Heart left ventricle (tissue), 16 donors: ENCODE measurements around the gene OAS2. TPM values are rescaled to one million over a fixed set of nuclear protein-coding genes. Genes with fewer than 3 reads are reported as not detected.

ENCODE experiments used
- ATAC-seq, 4 donors: fragments of 200-7000 bp; cut with Tn5 transposase; one replicate each; pipeline ENCODE4 v1.9.1; 2020 to 2022; ENCODE audit warnings: moderate library complexity in 4 of 4, mild to moderate bottlenecking in 3 of 4, moderate number of reproducible peaks in 1 of 4
- DNase-seq, 5 donors: peaks; one replicate each; pipeline ENCODE4 v3.0.0-alpha.2; 2020
- H3K27ac ChIP-seq, 12 donors: fragments of 200-600 bp; sonication (generic) in 4 of 12; one replicate each; pipeline versions ENCODE4 v1.5.0 to v1.8.0; 2016 to 2022; ENCODE audit warnings: mild to moderate bottlenecking in 2 of 12
- H3K27me3 ChIP-seq, 9 donors: fragments of 200-600 bp; sonication (generic) in 2 of 9; one replicate each; pipeline versions ENCODE4 v1.5.1 to v1.8.0; 2016 to 2022; ENCODE audit warnings: mild to moderate bottlenecking in 3 of 9
- H3K36me3 ChIP-seq, 9 donors: fragments of 200-600 bp; sonication (generic) in 2 of 9; one replicate each; pipeline versions ENCODE4 v1.5.0 to v1.8.0; 2018 to 2022; ENCODE audit warnings: mild to moderate bottlenecking in 2 of 9
- H3K4me1 ChIP-seq, 12 donors: fragments of 200-600 bp; sonication (generic) in 4 of 12; one replicate each; pipeline versions ENCODE4 v1.5.0 to v1.8.0; 2016 to 2022; ENCODE audit warnings: mild to moderate bottlenecking in 3 of 12
- H3K4me3 ChIP-seq, 12 donors: fragments of 200-600 bp; sonication (generic) in 4 of 12; one replicate each; pipeline versions ENCODE4 v1.5.0 to v1.8.0; 2017 to 2022; ENCODE audit warnings: mild to moderate bottlenecking in 9 of 12, moderate library complexity in 4 of 12
- H3K9me3 ChIP-seq, 12 donors: fragments of 200-600 bp; sonication (generic) in 4 of 12; one replicate each; pipeline versions ENCODE4 v1.5.0 to v1.8.0; 2016 to 2022; ENCODE audit warnings: mild to moderate bottlenecking in 1 of 12
- POLR2A ChIP-seq, 2 donors: fragments of 450-650 bp; IDR thresholded peaks; one replicate each; pipeline ENCODE4 v1.6.1; 2017; ENCODE audit warnings: antibody characterized with exemption in 2 of 2, mild to moderate bottlenecking in 2 of 2, moderate library complexity in 2 of 2
- whole genome bisulfite sequencing, 4 donors: extraction: QIAGEN DNeasy Blood & Tissue Kit in 2 of 4; methylation state at CpG; one replicate each; pipeline versions ENCODE4 v1.1.5 to v1.1.7; 2013 to 2018; 5-methylcytosine and 5-hydroxymethylcytosine counted together
- intact Hi-C, 10 donors: fragments of 100-400 bp; cut with DNase I; formaldehyde crosslinking; loops; one replicate each; pipeline versions ENCODE4 v1.11.1 to v1.14.2; 2022
- polyA plus RNA-seq, 2 donors: library from polyadenylated mRNA; stranded (reverse); fragments of 200-250 nt; gene quantifications; one replicate each; pipeline ENCODE4 v1.2.3, GENCODE V29; 2013
- total RNA-seq, 9 donors: library from RNA; depleted of rRNA in 2 of 9; stranded (reverse); fragments of >200 nt in 2 of 9; fragmentation: NEBNext Ultra II Directional in 3 of 9; extraction: Animal tissue kit (Norgen Biotek cat#: 25700) in 3 of 9; gene quantifications; one replicate each; pipeline versions ENCODE4 v1.1.0 to v1.2.4, GENCODE V29; 2016 to 2023
- TF ChIP-seq, protein P1 (sequence below), 12 donors: fragments of 200-600 bp; sonication (generic) in 4 of 12; IDR thresholded peaks; one replicate each; pipeline versions ENCODE4 v1.5.0 to v1.8.0; 2018 to 2022; ENCODE audit warnings: antibody characterized with exemption in 12 of 12, mild to moderate bottlenecking in 5 of 12
- donor health status: ischemic (EF 13 %, LVEDD 7.1; RV severe dilation, severe dysfunction).
- donor health status: healthy with polysubstance abuse.
- donor health status: DM: no; HTN: yes; CAD: no.
- donor health status: DM: no; HTN: no; CAD: no.
- donor health status: ischemic (EF 25% LVEDD 6.9; RV normal size, moderate dysfunction).
- donor health status: ischemic (EF 25% LVEDD 5.7; RV mildly dilated, moderate dysfunction).
- donor health status: healthy.
- donor health status: DM: yes; HTN: yes; CAD: no.
- donor health status: ischemic (EF 35%, LVEDD 5.7; RV mildly dilated, moderate dysfunction).
- donor health status: nonischemic (EF 11% LVEDD 7.7; RV severe dilation, severe dysfunction).
- donor health status: DM: yes; HTN: yes; CAD: no.
- donor health status: PGD.
- donor health status: ischemic (EF 29% LVEDD 5.4; RV normal size, mild dysfunction).
- donor health status: nonischemic (EF 23%, LVEDD 6.1; RV moderate dilation, normal function).

Gene OAS2
- total and polyA plus RNA-seq, 11 donors: 3.8 to 46.1 (median 7.3) TPM

DNA sequence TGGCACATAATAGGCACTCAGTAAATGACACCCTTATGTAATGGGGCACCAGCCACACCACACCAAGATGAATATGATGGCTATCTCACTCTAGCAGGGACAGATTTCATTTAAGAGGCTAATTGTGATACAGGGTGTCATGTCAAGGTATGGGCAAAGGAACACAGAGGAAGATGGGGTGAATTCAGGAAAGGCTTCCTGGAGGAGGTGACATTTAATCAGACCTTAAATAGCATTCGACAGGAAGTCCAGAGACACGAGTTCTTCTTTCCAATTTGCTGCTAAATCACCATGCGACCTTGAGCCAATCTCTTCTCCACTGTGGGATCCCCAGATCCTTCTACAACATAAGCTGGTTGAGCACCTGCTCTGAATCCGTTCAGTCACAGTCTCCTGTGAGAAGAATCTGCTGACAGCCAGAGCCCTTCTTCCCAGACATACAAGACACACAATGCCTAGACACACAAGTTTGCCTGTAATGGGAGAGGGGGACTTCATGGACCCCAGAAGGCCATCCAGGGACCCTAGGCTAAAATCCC, 76.7 kb downstream of the OAS2 start:
- WGBS, 4 donors: 63 to 71% (median 66%) methylated on average over 4 of the region's 4 CpGs
- peaks cover 0 to 16% (median 6%) of the 10 kb centered on the region in 12 donors for H3K4me1 ChIP-seq
- DNase-seq (no peak), ATAC-seq (no peak)
- no peaks in the 10 kb centered on the region for H3K36me3 ChIP-seq
- no peak for TF ChIP-seq POLR2A (IDR thresholded peaks at IDR 0.05)
- TF ChIP-seq, protein P1, sequence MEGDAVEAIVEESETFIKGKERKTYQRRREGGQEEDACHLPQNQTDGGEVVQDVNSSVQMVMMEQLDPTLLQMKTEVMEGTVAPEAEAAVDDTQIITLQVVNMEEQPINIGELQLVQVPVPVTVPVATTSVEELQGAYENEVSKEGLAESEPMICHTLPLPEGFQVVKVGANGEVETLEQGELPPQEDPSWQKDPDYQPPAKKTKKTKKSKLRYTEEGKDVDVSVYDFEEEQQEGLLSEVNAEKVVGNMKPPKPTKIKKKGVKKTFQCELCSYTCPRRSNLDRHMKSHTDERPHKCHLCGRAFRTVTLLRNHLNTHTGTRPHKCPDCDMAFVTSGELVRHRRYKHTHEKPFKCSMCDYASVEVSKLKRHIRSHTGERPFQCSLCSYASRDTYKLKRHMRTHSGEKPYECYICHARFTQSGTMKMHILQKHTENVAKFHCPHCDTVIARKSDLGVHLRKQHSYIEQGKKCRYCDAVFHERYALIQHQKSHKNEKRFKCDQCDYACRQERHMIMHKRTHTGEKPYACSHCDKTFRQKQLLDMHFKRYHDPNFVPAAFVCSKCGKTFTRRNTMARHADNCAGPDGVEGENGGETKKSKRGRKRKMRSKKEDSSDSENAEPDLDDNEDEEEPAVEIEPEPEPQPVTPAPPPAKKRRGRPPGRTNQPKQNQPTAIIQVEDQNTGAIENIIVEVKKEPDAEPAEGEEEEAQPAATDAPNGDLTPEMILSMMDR (IDR thresholded peaks at IDR 0.05): no peak
- intact Hi-C loops: loop anchor here in 2 of 10 donors (5.0 kb wide), 2 partner anchors 42 to 117 kb away; no protein-coding TSS in a partner anchor
- no peak overlapping the region for H3K4me3 ChIP-seq
- H3K27me3 ChIP-seq: peaks cover 8 to 52% (median 26%) of the 10 kb centered on the region in 9 donors
- no peaks in the 10 kb centered on the region for H3K9me3 ChIP-seq
- H3K27ac ChIP-seq: no peak overlapping the region

DNA sequence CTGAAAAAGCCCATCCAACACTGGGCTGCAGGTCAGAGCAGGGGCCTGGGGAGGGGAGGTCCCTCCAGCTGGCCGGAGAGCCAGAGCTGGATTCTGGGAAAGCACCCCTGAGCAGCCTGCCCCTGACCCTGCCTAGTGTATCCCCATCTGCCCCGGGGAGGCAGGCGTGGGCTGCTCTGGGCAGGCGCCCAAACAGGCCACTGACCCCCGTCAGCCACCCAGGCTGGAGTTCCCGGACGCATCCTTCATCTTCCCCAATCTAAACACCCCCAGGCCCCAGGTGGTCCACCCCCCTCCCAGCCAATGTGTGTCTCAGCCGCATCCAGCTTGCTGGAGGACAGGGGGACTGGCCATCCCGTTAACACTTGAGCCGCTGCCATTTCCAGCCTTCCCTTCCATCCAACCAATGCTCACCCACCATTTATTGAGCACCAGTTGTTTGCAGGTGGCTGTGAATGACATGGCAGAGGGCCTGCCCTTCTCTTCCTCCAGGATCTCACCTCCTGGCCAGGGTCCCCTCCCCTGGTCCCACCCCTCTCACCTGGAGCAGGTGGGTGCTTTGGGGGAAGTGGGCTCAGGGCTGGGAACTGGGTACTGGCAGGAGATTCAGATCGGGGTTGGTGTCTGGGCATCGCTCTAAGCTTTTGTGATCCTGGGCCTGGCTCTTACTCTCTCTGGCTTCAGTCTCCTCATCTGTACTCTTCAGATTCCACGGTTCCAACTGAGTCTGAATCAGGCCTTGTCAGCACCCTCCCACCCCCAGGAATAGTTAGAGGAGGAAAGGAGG, 77.5 kb downstream of the OAS2 start:
- peaks cover 0 to 16% (median 6%) of the 10 kb centered on the region in 12 donors for H3K4me1 ChIP-seq
- peak overlapping the region in 7 of 12 donors; percentile 61 to 71 (median 65) for H3K4me3 ChIP-seq
- H3K27me3 ChIP-seq: peaks cover 8 to 52% (median 26%) of the 10 kb centered on the region in 9 donors
- no peaks in the 10 kb centered on the region for H3K9me3 ChIP-seq
- intact Hi-C loops: no loop called here
- TF ChIP-seq, protein P1 (IDR thresholded peaks at IDR 0.05): no peak
- no peak for TF ChIP-seq POLR2A (IDR thresholded peaks at IDR 0.05)
- H3K36me3 ChIP-seq: no peaks in the 10 kb centered on the region
- ATAC-seq (peak in 2 of 4 donors; percentile 11 to 31), DNase-seq (no peak)
- no peak overlapping the region for H3K27ac ChIP-seq
- 52 to 58% (median 56%) methylated on average over 10 to 13 of the region's 13 CpGs for WGBS, 4 donors

DNA sequence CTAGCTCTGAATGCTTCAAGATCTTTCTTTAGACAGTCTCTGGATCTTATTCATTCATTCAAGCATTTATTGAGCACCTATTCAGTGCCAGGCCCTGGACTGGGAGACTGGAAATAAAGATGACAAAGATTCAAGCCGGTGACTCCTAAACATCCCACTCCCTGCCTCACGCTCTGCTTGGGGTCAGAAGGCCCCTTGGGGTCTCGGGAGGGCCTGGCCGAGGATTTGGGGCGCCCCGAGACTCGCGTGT, 78.0 kb downstream of the OAS2 start:
- DNase-seq (no peak), ATAC-seq (no peak)
- peak overlapping the region; percentile 45 to 71 (median 64) for H3K4me3 ChIP-seq
- WGBS, 4 donors: 8 to 11% (median 8%) methylated on average over 7 to 8 of the region's 8 CpGs
- peaks cover 8 to 52% (median 26%) of the 10 kb centered on the region in 9 donors for H3K27me3 ChIP-seq
- TF ChIP-seq POLR2A (IDR thresholded peaks at IDR 0.05): no peak
- TF ChIP-seq, protein P1 (IDR thresholded peaks at IDR 0.05): no peak
- H3K27ac ChIP-seq: peak overlapping the region in 5 of 12 donors; percentile 26 to 68 (median 64)
- peaks cover 0 to 16% (median 6%) of the 10 kb centered on the region in 12 donors for H3K4me1 ChIP-seq
- H3K9me3 ChIP-seq: no peaks in the 10 kb centered on the region
- H3K36me3 ChIP-seq: no peaks in the 10 kb centered on the region
- intact Hi-C loops: no loop called here
